NCI-H2196 (cell line): ENCODE measurements around the gene ATAD3A.
"Not testable (repeated sequence)": the region's sequence is repeated elsewhere in the genome, so short reads cannot be mapped to it uniquely, and the experiment has no call there.

Experiments
- DNase-seq: peaks from one replicate; lab custom pipeline; 2025; ENCODE audit not compliant: unreplicated experiment; lab: John Stamatoyannopoulos, UW

The ATAD3A gene

DNA sequence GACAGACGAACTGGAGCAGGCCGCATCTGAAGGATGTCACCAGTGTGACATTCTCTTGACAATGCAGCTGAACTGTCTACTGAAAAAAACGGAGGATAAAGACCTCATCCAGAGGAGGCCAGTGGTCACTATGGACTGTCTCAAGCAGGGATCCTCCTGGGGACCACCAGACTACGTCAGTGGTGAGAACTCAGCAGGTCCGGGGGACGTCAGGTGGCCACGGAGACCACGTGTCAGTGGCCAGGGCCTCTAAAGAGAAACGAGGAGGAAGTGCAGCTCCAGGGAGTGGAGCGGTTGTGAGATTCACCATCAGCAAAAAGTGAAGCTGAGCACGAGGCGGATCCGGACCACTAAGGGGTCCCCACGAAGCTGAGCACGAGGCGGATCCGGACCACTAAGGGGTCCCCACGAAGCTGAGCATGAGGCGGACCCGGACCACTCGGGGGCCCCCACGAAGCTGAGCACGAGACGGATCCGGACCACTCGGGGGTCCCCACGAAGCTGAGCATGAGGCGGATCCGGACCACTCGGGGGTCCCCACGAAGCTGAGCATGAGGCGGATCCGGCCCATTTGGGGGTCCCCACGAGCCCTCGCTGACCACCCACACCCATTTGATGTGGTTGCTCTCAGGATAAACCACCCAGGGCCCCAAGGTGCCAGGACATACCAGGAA is 42.0 kb downstream of the ATAD3A start:
- DNase-seq = no peak

DNA sequence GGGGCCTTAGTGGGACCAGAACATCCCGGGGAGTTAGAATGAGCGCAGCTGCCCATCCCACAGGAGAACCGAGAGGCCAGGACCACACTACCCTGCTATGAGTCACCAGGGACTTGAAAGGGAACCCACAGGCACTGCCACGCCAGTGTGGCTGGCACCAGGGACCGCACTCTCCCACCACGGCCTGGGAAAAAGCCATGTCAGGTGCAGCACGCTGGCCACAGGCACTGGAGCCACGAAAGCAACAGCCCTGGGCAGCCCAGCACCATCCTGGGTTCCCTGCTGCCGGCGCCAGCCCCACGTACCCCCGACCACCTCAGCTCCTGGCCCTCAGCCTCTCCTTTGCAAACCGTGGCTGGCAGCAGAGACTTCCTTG is 42.6 kb downstream of the ATAD3A start:
- no peak for DNase-seq

DNA sequence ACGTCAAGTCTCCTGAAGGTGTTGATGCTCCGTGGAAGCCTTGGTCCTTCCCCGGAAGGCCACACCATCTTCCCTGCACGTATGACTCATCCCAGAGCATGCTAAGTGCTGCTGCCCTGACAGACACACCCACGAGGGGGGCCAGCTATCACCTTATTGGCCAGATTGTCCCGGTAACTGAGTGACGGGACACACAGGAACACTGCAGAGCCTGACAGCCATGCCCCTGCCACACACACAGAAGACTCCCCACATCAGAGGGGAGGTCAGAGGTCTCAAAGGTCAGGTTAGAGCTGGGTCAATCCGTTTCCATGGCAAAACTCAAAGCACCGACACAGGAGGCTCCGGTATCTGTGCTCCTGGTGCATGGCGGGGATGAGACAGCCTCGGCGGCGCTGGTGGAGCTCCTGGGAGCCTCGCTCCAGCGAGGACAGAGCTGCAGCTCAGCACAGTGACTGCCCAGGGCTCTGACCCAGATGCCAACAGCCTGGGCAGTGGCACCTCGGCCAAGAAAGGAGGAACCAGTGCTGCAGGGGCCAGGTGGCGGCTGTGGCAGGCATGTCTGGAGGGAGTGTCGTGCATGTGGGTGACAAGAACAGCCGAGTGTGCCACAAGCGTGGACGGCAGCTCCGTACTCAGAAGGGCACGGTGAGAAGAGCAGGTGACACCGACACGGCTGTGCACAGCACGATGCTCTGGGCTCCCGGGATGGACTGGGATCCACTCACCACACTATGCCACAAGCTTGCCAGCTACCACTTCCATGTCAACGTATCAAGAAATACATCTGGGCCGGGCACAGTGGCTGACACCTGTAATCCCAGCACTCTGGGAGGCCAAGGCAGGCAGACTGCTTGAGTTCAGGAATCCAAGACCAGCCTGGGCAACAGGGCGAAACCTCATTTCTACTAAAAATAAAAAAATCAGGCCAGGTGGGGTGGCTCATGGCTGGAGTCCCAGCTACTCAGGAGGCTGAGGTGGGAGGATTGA is 43.3 kb downstream of the ATAD3A start:
- no peak for DNase-seq

DNA sequence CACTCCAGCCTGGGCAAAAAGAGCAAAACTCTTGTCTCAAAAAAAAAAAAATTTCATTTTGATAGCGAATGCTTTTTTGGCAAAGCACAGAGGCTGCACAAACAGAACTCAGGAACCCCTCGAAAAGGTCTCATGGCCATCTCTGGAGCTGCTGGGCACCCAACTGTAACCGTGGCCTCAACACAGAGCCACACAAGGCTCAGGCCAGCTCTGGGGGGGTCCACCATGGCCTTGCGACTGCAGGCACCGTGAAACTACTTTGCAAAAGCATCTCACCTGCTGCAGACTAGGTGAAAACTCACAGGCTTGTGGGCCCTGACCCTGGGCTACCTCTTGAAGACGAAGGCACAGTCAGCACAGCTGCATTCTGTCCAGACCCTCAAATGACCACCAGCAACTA is 44.5 kb downstream of the ATAD3A start:
- DNase-seq = no peak

DNA sequence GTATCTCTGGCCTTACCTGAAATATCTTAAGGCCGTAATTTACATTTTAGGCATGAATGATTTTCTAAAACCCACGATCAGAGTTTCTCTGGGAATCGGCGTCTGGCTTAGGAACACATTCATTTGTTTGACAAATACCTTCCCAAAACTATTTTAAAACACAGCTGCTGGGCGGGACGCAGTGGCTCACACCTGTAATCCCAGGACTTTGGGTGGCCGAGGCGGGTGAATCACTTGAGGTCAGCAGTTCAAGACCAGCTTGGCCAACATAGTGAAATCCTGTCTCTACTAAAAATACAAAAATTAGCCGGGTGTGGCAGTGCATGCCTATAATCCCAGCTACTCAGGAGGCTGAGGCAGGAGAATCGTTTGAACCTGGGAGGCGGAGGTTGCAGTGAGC is 45.0 kb downstream of the ATAD3A start:
- not testable (repeated sequence) for DNase-seq

DNA sequence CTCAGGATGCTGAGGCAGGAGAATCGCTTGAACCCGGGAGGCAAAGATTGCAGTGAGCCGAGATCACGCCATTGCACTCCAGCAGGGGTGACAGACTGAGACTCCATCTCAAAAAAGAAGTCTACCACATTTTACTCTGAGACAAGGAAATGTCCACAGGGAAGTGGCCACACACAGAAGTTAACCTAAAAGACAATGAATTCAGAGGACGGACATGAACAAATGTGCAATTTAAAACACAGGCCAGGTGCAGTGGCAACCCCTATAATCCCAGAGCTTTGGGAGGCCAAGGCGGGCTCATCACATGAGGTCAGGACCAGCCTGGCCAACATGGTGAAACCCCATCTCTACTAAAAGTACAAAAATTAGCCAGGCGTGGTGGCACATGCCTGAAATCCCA is 45.7 kb downstream of the ATAD3A start:
- not testable (repeated sequence) for DNase-seq

DNA sequence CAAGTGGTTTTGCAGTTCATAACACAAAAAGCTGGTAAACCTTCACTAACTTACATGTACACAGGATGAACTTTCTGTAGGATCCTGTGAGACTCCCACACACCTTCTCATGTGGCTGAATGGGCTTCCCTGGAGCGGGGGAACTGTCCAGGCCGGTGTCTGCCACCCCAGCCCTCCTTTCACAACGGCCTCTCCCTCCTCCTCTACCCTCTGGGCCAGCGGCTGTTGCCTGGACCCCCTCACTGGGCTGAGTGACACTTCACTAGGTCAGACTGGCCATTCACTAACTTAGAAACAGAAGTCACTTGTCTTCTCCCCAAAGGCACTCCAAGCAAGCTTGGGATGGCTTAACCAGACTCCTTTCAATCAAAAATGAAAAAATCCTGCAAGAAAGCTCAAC is 46.6 kb downstream of the ATAD3A start:
- no peak for DNase-seq

DNA sequence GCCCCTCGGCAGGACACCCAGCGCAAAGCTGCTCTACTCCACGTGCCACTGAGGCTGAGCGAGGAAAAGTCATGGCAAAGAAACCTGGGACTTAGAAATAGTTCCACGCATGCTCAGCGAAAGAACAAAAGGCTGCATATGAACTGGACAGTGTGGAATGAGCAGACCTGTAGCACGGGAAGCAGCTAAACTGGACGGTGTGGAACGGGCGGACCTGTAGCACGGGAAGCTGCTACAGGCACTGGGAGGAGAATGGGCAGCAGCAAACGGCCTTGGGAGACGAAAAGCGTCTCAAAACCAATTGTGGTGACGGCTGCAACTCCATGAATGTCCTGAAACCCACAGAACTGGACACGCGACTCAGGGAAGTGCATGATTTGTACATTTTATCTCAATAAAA is 47.1 kb downstream of the ATAD3A start:
- no peak for DNase-seq

DNA sequence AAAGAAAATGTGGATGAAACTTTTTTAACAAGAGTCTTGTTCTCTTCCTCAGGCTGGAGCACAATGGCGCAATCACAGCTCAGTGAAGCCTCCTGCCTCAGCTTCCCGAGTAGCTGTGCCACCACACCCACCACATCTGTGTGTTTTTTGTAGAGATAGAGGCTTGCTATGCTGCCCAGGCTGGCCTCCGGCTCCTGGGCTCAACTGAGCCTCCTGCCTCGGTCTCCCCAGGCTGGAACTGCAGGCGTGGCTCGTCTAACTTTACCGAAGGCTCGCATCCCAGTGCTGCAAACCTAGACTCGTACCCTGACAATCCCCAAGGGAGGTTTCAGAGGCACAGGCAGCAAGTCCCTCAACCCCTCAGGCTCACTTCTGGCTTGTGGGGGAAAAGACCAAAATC is 48.2 kb downstream of the ATAD3A start:
- DNase-seq = no peak

DNA sequence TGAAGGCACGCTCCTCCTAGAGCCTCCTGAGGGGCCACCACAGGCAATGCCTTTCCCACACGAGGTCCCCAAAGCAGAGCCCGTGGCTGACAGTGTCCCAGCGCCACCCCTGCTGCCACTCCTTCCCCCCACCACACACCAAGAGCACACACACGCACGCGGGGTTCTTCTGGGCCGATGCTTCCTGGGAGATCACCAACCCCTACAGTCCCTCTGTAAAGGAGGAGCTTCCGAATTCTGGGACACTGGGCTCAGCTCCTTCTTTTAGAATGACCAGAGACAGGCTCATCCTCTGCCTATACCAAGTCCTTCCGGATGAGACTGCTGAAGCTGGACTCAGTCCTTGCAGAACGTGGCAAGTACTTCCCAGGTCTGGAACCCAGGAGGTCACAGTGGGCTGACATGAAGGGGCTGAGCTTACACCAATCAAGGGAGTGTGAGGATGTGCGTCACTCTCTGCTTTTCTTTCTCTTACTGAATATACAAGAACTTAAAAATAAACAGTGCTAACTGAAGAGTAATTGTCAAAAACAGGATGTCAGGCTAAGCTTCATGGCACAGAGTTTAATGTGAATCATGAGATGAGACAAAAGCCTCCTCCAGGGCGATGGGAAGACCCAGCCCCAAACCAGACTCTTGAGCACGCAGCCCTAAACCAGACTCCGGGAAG is 50.0 kb downstream of the ATAD3A start:
- no peak for DNase-seq

DNA sequence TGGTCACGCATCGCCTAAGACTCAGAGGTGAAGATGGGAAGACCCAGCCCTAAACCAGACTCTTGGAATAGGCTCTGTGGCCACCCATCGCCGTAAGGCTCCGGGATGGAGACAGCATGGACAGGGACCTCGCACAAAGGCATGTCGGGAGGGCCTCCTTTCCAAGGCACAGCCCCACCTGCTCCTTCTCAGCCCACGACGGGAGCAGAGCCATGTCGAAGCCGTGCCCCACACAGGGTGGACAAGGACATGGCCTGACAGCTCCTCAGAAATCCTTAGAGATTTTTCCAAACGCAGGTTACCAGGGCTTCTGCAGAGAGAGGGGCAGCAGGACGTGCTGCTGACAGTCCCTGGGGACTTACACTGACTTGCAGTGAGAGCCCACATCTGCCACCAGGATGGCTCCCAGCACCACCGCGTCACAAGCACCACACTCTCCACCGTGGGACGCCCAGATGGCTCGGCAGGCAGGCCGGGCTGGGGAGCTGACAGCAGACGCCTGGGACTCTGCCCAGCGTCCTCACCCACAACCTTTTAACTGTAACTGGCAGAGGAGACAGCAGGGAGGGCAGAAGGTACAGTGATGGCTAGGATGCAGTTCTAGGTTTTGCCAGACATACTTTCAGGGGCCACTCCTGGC is 50.7 kb downstream of the ATAD3A start:
- no peak for DNase-seq

DNA sequence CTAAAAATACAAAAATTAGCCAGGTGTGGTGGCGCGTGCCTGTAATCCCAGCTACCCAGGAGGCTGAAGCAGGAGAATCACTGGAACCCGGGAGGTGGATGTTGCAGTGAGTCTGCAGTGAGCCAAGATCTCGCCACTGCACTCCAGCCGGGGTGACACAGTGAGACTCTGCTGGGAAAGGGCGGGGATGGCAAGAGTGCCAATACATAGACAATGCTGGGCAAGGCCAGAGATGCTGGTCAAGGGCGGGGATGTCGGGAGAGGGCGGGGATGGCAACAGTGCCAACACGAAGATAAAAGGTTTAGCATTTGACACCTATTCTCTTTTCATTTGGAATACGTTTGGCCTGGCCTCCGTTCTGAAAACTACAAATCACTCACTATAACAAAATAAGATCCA is 51.7 kb downstream of the ATAD3A start:
- DNase-seq = no peak

DNA sequence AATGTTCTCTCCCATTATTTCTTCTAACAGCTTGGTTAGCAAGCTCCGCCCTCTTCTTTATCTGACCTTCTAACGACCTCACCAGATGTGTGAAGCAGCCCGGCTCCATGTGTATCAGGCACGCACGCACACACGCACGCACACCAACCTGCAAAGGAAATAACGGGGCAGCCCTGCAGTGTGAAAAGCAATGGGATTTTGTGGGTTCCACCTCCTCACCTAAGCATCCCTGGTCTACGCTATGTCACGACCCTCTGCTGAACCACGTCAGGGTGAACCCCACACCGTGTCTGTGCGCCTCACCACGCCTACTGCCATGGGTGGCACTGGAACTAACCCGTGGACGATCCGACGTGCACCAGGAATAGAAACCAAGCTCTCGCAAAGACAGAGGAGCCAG is 52.3 kb downstream of the ATAD3A start:
- DNase-seq = no peak

DNA sequence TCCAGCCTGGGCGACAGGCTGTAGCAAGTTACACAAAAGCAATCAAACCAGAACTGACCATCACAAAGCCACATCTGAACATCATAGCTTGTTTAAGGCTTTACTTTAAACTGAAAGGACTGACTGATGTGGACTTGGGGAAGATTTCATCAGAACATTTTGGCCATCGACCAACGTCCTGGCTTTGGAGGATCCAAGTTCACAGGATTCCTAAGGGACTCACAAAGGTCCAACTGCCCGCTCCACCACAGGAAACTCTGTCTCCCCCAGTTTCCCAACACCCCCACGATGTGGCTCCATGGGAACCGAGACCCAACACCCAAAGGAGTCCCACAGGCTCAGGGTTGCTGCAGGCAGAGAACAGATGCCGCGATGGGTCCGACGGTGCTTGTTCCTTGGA is 53.4 kb downstream of the ATAD3A start:
- no peak for DNase-seq

DNA sequence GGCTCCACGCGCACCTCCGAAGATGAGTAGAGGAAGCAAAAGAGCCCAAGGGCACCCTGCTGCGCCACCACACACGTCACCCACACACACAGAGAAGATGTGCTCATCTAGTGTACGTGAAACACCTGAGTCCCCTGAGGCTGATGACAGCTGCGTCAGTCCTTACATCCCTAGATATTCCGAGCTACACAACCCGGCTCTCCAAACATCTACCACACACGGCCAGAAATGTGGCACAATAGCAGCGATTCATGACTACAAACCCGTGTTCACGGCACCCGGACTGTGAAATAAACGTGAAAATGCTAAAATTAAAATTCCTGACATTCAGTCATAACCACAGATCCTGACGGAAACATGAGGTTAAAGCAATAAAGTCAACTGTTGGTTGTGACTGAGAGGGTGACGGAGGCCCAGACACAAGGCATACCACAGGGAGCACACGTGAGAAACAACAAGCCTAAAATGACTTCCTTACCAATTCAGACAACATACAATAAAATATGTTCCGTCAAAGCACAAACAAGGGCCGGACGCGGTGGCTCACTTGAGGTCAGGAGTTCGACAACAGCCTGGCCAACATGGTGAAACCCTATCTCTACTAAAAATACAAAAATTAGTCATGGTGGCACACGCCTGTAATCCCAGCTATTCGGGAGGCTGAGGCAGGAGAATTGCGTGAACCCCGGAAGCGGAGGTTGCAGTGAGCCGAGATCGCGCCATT is 55.4 kb downstream of the ATAD3A start:
- DNase-seq = no peak

DNA sequence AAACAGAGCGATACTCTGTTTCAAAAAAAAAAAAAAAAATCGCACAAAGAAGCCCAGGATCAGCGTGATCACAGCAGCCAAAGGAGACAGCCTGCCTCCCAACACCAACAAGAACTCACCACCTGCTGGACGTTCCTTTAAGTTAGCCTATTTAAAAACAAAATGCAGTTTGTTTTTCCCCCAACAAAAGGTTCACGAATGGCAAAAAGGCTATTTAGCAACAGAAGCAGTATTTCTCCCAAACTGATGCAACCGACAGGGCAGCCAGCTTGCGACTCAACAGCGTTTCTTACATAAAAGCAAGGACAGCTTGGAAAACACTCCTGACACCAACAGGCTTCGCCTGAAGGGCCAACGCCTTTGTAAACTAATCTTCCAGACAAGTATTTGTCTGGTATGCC is 55.9 kb downstream of the ATAD3A start:
- no peak for DNase-seq

DNA sequence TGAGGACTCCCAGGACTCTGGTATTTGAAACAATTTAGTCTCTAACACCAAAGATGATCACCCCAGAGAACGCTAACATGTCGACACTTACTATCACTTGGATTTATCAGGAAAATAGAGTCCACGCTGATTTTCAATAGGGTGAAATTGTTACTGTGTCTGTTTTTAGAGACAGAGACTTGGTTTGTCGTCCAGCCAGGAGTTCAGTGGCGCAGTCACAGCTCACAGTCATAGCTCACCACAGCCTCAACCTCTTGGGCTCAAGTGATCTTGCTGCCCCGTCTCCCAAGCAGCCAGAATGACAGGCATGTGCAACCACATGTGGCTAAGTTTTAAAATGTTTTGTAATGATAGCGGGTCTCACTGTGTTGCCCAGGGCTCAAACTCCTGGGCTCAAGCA is 57.4 kb downstream of the ATAD3A start:
- no peak for DNase-seq

DNA sequence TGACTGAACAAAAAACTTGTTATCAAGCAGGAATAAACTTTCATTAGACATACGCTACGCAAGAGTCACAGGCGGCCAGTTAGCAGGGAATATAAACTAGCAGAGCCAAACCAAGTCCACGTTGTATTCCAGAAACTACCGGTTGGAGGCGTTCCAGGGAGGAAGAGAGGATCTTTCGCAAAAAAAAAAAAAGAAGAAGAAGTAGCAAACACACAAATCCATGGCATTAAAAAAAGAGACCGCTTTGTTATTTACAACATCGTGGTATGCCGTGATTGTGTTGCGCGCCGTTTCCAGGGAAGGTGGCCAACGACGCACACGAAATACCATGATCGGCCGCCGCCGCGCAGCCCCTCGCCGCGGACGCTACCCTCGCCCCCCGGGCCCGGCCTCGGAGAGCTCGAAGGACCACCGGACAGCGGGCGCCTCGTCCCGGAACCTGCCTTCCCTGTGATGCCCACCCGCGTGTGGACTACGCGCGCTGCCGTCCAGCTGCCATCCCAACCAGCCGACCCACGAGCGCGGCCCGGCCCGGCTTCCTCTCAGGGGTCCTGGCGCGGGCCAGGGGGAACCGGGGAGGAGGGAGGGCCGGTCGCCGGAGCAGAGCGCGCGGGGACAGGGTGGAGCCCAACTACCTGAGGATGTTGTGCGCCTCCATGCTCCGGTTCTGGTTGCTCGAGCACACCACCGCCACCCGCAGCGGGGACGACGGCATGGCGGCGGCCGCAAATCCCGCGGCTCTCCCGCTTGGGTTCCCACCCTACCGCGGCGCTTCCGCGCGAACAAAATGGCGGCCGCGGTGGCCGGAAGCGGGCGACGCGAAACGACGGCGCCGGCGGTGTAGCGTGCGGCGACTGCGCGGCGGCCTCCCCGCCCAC is 62.1 kb downstream of the ATAD3A start:
- peak; percentile 84 for DNase-seq

DNA sequence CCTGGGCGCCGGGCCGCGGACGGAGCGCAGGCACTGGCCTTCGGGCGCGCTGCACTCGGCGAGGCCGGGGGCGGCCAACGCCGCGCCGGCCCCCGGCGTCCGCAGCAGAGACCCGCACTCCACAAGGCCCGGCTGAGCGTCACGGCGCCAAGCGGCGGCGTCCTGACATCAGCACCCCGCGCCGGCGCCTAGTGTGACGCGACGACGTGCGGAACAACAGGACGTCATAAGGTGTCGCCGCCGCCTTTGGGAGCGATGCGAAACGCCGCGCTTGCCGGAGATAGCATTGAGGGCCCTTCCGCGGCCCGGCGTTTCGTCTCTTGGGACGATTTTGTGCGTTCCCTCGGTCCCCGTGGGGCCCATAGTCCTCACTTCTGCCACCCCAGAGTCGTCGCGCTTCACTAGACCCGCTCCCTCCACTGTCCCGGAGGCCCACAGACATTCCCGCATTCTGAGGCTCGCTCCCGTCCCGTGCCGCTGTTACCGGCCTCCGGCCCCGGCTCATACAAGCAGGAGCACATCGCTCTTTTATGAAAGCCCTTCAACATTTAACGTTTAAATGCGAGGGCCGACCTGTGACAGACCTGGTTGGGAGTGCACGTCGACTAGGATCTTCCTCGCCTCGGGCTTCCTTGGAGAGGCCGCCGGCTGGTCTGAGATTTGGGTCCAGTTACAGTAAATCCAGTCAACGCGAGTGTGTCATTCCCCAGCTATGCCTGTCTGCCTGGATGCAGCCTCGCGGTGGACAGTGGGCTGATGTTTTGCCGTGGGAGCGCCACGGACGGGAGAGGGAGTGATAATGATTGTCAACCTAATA is 63.0 kb downstream of the ATAD3A start, which contains the start of gene SSU72:
Gene SSU72, minus strand, starts transcription at position 143 of the 817 bp plus-strand sequence. CDS start 306 bp downstream, outside the sequence.
- DNase-seq = peak; percentile 93
